Gastroesophageal sphincter (tissue), 3 donors: ENCODE results near the gene HADHA.

Source experiments
- CTCF ChIP-seq, 4 experiments: fragments of 200-600 bp in 2 of 4; fragments of 450-650 bp in 2 of 4; sonication (generic) in 1 of 4; IDR thresholded peaks; one replicate each; pipeline ENCODE4 v1.5.1; 2017 to 2019; ENCODE audit warnings: antibody characterized with exemption in 4 of 4, mild to moderate bottlenecking in 2 of 4, moderate library complexity in 2 of 4
- EP300 ChIP-seq: sonication (generic); formaldehyde crosslinking; IDR thresholded peaks from one replicate; pipeline ENCODE4 v1.6.1; 2017; ENCODE audit warnings: antibody characterized with exemption, mild to moderate bottlenecking
- POLR2A ChIP-seq, 2 donors: fragments of 450-650 bp; IDR thresholded peaks; one replicate each; pipeline ENCODE4 v1.6.1; 2017; ENCODE audit warnings: antibody characterized with exemption in 2 of 2, mild to moderate bottlenecking in 2 of 2, moderate library complexity in 1 of 2

GRCh38 chr2:26268213-26268612 is 23.8 kb upstream of the HADHA start:
- TF ChIP-seq CTCF (IDR thresholded peaks at IDR 0.05) (no peak), EP300 (no peak), POLR2A (IDR thresholded peaks at IDR 0.05) (no peak)
